ENCODE measurements around the gene CPA4. TPM values are rescaled to one million over a fixed set of nuclear protein-coding genes. Genes with fewer than 3 reads are reported as not detected.
A peak's percentile ranks its signal among the peaks of the same experiment; 100 is the strongest.

The CPA4 gene
- total RNA-seq, 1 donor from 2014 or later = 0.17 TPM

GRCh38 chr7:130346177-130346905, 53.4 kb downstream of the CPA4 start:
- DNase-seq = no peak

DNA sequence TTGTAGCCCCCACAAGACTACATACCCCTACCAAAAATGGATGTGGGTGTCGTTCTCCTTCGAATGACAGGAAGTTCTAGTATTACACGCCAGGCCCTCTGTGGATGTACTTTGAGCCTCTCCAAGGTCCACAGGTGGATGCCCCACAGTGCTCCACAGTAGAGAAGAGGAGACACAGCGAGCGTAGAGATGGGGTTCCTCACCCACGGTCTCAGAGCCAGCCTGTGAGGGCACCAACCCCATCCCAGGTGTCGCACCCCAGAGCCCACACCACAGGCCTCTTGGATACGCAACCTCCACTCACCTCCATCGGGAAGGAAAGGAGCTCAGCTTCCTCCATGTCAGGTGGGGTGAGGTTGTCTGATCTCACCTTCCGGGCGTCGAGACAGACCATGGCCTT, 54.0 kb downstream of the CPA4 start:
- no peak for DNase-seq

DNA sequence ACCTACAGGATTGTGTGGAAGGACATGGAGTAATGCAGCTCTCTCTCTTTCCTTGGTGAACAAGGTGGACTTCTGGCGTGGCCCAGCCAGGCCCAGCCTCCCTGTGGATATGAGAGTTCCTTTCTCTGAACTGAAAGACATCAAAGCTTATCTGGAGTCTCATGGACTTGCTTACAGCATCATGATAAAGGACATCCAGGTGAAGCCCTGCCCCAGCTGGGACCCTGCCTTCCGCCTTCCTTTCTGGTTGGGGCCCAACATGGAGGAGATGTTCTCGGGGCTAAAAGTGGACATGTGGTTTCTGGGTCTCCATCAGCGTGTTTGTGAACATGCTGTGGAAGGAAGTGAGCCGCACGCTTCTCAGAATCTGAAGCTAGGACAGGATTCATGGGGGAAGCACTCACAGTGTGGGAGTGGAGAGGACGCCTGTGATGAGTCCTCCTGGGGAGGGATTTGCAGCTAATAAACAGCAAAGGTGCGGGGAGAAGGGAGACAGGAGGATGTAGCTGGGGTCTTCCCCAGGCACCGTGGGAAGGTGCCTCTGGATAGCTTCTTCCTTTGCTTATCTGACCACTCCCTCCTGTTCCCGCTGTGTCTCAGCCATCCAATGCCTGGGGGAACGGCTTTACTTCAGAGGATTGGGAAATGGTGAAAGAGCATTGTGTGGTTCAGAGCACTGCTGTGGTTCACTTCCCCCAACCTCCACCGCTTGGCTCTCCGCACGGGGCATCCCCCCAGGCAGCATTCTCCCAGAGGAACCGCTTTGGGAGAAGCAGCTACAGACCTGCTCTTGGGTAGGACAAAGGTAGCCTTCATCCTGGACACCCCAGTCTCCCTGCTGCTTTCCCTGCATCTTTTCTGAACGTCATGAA, 57.2 kb downstream of the CPA4 start:
- no peak for DNase-seq

DNA sequence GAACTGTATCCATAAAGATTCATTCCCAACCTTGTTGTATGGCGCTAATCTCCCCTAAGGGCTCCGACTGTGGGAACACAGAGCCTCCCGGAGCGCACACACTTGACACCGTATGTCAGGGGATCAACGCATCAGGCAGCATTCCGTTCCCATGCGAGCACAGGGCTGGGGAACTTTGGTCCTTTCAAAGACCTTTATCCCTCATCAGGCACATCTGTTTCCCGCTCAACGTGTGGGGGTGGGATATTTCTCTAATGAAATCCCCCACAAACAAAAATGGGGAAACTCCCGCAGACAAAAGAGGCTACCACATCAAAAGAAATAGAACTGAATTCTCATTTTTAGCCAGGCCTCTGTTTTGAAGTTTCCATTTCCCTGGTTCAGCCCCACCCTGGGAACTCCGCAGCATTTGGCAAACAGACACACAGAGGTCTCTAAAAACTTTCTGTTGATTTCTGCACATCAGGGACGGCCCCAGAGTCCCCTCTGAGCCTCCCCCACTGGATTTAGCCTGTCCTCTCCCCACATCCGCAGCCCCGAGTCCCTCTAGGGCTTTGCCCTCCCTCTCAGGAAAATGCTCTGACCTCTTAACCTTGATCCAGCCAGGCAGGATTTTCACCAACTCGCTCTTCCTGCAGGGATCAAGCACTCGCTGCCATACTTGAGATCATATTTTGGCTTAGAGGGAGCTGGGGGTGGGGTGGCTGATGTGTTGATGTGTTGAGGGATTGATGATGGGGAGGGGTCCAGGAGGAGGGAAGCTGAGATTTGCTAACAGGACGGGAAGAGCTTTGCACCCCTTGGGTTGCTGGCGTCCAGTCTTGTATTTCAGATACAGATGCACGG, 58.2 kb downstream of the CPA4 start:
- DNase-seq = peak; percentile 21

DNA sequence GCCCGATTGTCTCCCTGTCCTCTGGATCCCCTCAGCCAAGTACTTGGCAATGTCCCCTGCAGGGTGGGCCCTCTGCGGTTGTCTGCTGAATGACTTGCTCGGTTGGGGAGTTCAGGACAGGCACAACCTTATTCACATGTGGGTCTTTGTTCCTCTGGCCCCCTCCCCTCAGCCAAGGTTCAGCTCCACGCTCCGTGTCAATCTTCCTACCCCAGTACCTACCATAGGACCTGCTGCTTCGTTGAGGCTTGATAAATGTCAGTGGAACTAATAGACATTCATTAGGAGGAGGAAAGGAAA, 58.8 kb downstream of the CPA4 start:
- DNase-seq = no peak

DNA sequence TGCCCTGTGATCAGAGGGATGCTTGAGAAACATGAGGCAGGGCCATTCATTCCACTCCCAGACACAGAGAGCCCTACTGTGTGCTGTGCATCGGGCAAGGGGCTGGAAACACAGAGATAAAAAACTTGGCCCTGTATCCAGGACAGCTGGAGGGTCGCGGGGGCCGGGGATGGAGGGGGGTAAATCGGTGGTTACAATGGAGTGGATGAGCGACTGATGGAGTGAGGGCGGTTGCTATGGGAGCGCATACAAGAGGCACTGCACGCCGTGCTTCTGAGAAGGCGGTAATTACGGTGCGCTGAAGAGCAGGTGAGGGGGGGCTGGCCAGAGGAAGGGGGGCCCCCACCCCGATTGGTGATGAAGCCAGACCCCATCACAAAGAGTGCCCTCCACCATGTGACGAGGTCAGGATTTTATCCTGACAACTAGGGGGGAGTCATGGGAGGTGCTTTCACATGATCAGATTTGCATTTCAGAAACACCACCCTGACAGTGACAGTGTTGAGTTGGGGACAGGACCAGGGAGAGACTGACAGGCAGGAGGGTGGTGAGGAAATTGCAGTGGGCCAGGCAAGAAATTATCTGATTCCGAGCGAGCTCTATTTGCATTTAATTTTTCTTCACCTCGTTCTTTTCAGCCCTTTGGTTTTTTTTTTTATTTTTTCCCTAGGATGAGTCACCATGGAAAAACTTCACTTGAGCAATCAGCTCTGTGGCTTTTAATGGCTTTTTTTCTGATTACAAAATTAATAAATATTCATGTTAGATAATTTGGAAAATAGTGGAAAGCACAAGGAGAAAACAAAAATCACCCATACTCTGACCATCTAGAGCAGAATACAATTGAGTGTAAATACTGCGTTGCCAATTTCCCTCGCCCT, 59.5 kb downstream of the CPA4 start:
- DNase-seq = peak; percentile 39

DNA sequence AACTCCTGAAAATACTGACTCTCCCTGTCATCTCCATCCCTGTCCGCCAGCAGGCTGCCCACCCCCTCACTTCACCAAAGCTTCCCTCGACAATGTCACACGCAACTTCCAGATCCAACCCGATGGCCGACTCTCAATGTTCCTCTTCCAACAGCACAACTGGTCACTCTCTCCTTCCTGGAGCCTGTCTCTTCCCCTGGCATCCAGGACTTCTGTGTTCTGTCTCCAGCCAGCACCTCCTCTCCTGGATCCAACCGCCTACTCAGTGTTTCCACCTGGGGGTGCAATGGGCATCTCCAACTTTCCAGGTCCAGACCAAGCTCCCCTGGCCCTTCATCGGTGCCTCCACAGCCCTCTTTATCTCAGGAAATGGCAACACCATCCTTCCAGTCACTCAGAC, 60.2 kb downstream of the CPA4 start:
- DNase-seq = no peak

DNA sequence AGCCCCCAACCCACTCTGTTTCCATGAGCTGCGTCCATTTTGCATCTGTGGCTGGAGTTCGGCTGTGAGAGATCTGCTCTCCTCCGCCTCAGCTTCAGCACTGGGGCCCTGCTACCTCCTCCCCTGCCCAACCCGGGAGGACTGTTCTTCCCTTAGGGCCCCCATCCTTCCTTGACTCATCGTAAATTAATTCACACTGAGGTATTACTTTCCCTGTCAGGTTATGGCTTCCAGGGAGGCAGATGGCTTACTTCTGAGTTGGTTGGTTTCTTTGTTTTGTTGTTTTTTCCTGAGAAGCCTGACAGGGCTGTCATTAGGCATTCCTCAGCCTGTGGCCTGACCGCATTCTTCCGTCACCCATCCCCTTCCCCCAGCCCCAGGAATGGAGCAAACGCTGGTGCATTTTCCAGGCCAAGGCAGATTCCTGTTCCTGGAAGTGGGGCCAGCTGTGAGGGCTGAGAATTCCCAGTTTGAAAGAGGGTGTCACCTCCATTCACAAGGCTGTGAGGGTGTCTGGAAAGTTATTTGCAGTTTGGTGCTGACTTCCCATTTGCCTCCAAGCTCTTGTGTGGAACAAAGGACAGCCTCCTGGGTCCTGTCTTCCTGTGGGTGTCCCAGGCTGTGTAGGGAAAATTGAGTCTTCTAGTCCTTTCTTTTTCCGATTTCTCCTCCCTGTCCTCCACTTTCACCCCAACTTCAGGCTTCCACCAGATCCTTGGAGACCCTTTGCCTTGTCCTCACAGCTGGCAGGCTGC, 63.3 kb downstream of the CPA4 start:
- peak; percentile 48 for DNase-seq

DNA sequence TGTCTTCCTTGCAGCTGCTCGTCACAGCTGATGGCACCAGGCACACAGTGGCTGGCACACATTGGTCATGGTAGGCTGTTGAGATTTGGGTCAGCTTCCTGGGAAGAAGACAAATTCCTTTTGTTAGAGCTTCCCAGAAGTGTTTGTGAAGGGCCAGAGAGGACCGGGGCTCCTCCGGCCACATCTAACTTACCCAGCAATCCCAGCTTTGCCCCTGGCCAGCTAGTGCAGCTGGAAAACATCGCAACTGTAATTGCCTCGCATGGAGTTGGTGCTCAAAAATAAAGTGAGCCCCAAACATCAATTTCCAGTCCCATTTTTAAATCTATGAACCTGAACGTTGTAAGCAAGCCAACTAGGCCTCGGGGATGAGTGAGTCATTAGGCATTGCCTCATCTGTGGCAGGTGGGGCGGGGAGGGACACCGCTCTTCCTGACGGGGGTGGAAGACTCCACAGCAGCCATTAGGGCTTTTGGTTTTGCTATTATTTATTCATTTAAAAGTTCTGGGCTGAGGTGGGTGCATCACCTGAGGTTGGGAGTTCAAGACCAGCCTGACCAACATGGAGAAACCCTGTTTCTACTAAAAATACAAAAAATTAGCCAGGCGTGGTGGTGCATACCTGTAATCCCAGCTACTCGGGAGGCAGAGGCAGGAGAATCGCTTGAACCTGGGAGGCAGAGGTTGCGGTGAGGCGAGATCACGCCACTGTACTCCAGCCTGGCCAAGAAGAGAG, 64.1 kb downstream of the CPA4 start:
- peak; percentile 47 for DNase-seq

DNA sequence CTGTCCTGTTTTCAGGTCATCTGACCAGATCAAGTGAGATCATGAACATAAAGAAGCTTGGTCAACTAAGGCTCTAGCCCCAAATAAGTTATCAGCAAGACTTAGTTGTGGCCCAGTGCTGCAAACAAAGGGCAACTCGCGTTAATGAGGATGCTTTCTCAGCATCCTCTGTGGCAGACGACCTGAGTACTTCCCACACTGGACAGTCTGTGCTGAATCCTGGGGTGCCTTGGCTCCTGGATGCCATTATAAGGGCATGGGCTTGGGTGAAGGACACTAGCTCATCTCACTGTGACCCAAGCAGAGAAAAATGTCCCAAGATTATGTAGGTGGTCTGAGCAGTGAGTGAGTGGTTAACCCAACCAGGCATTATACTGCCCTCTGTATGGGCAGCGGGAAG, 65.5 kb downstream of the CPA4 start:
- no peak for DNase-seq

DNA sequence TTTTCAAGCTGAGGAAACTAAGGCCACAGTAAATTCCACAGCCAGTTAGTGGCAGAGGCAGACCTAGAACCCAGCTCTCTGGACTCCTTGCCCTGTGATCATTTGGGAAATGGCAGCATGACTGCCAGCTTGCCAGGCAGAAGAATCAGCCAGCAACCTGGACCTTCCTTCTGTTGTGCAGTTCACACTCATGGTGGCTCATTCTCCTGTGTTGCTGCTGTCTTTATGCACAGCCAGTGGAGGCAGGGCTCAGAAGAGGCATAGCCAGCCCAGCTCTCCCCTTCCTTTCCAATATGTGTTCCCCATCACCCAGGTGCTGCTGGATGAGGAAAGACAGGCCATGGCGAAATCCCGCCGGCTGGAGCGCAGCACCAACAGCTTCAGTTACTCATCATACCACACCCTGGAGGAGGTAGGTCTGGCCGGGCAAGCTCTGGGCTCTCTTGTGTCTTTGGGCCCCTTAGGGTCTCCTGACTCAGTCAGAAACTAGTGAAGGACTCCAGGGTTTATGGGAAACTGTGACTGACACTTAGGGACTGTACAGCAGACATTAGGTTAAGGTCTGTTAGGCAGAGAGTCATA, 66.4 kb downstream of the CPA4 start:
- DNase-seq = no peak

DNA sequence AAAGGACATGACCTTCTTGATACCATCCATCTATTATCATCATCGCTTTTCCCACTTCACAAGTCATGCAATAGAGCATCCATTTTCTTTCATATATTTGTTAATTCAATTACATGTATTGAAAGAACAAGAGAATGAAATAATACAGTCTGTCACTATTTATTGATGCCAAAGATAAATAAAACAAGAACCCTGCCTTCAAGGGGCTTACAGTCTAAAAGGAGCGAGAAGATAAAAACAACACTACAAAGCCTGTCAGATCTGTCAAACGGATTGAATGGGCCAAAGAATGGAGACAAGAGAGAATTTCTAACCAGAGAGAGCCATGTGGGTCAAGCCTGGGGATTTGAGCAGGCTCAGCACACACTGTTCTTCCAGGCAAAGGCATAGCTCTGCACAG, 67.6 kb downstream of the CPA4 start:
- DNase-seq = no peak

- no peak for DNase-seq
These were observed 68.7 kb downstream of the CPA4 start for GRCh38 chr7:130361681-130362080.

DNA sequence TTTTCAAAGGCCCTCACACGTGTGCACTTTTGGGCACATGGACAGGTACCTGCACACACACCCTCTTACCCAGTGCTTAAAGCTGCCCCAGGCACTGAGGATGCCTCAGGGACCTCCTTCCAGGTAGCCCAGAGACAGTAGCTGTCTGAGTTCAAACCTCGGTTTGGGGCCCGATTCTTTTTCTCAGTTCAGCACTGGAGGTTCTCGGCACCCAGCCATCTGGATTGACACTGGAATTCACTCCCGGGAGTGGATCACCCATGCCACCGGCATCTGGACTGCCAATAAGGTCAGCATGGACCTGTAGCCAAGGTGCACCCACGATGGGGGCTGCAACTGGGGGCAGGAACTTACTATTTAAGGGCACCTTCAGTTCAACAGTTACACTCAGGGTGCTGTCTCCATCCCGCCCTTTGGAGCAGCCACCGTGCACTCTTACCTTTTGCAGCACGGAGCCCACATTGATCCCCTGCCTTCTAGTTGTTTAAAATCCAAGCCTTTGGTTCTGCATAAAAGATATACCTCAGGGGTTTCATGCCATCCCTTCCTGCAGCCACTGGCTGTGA, 69.4 kb downstream of the CPA4 start:
- DNase-seq = no peak

GRCh38 chr7:130363026-130363847, 70.3 kb downstream of the CPA4 start:
- DNase-seq = peak; percentile 55

DNA sequence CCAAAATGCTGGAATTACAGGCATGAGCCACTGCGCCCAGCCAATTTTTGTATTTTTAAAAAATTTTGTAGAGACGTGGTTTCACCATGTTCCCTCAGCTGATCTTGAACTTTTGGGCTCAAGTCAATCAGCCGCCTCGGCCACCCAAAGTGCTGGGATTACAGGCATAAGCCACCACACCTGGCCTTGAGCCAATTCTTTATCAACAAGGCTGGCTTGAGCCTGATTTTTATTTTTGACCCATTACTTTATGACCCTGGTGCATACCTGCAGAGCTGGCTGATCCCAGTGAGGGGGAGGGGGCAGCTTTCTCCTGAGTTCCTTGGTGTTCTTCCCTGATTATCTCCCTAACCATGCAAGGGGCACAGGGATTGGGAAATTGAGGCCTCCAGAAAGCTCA, 71.5 kb downstream of the CPA4 start:
- DNase-seq = no peak

GRCh38 chr7:130365088-130365487, 72.1 kb downstream of the CPA4 start:
- DNase-seq = no peak

GRCh38 chr7:130365511-130366441, 72.8 kb downstream of the CPA4 start:
- DNase-seq = no peak
